ENCODE measurements around the gene HKDC1. TPM values are rescaled to one million over a fixed set of nuclear protein-coding genes. Genes with fewer than 3 reads are reported as not detected.

The HKDC1 gene
- total and polyA plus RNA-seq, 2 donors (not counting 1 experiment from before 2014, with no cell fraction given) = 0.01 TPM; not detected in 1

GRCh38 chr10:69295027-69295636 lies 75.0 kb downstream of the HKDC1 start:
- WGBS (ENCODE audit: insufficient coverage) = 96% methylated on average over 10 of the region's 11 CpGs
- Histone ChIP-seq H3K4me1 (ENCODE audit: control insufficient read depth in 2 of 2, insufficient read depth in 2 of 2, low read length in 2 of 2) (no peaks in the 10 kb centered on the region), H3K4me3 (ENCODE audit: control extremely low read depth in 1 of 5, extremely low read depth in 1 of 5, insufficient read depth in 1 of 5, low read depth in 2 of 5, low read length in 4 of 5) (no peak overlapping the region), H3K79me2 (ENCODE audit: control insufficient read depth, insufficient read depth, low read length) (no peaks in the 10 kb centered on the region), H3K4me2 (replicated peaks; ENCODE audit: low read depth, low read length, poor library complexity, severe bottlenecking) (no peak overlapping the region), H3K9me3 (ENCODE audit: control extremely low read depth in 1 of 3, control insufficient read depth in 2 of 3, insufficient read depth in 1 of 3, low read length in 2 of 3) (no peaks in the 10 kb centered on the region), H3K27me3 (replicated peaks in 1 of 4; ENCODE audit: control extremely low read depth in 1 of 4, control insufficient read depth in 3 of 4, insufficient read depth in 4 of 4, low read length in 3 of 4) (peaks cover 0 to 3% (median 0%) of the 10 kb centered on the region in 4 experiments), H3K36me3 (replicated peaks in 1 of 2; ENCODE audit: control extremely low read depth in 1 of 2, control insufficient read depth in 1 of 2, extremely low read depth in 1 of 2, insufficient read depth in 2 of 2, low read length in 1 of 2) (no peaks in the 10 kb centered on the region), H2AFZ (ENCODE audit: insufficient read depth, low read depth, low read length, poor library complexity, severe bottlenecking) (no peak overlapping the region), H3K9ac (ENCODE audit: low read length) (no peak overlapping the region), H3K27ac (ENCODE audit: low read length in 2 of 2) (no peak overlapping the region), H4K20me1 (ENCODE audit: control insufficient read depth, insufficient read depth, low read length, poor library complexity, severe bottlenecking) (no peaks in the 10 kb centered on the region)
- POLR2A ChIA-PET = no interaction called here
- Mint-ChIP-seq H3K4me3 (no peak overlapping the region), H3K4me1 (no peaks in the 10 kb centered on the region), H3K27ac (no peak overlapping the region), H3K27me3 (peaks cover 5% of the 10 kb centered on the region), H3K9me3 (ENCODE audit: insufficient read depth) (no peaks in the 10 kb centered on the region)
- TF ChIP-seq EZH2 (IDR thresholded peaks at IDR 0.05; ENCODE audit: borderline replicate concordance, insufficient read depth, low read depth, low read length, poor library complexity, severe bottlenecking) (no peak), CTCF (IDR thresholded peaks at IDR 0.05) (no peak)
- CTCF ChIA-PET = no interaction called here
- no peak for DNase-seq
- intact Hi-C loops (cut with micrococcal nuclease) = no loop called here
- ATAC-seq (ENCODE audit: low read depth) = no peak

- Mint-ChIP-seq H3K9me3 (ENCODE audit: insufficient read depth) (no peaks in the 10 kb centered on the region), H3K27me3 (peaks cover 3% of the 10 kb centered on the region), H3K27ac (no peak overlapping the region), H3K4me1 (no peaks in the 10 kb centered on the region), H3K4me3 (no peak overlapping the region)
- Histone ChIP-seq H3K27me3 (replicated peaks in 1 of 4; ENCODE audit: control extremely low read depth in 1 of 4, control insufficient read depth in 3 of 4, insufficient read depth in 4 of 4, low read length in 3 of 4) (no peaks in the 10 kb centered on the region), H3K9ac (ENCODE audit: low read length) (no peak overlapping the region), H3K4me2 (replicated peaks; ENCODE audit: low read depth, low read length, poor library complexity, severe bottlenecking) (no peak overlapping the region), H3K4me3 (ENCODE audit: control extremely low read depth in 1 of 5, extremely low read depth in 1 of 5, insufficient read depth in 1 of 5, low read depth in 2 of 5, low read length in 4 of 5) (no peak overlapping the region), H2AFZ (ENCODE audit: insufficient read depth, low read depth, low read length, poor library complexity, severe bottlenecking) (no peak overlapping the region), H3K79me2 (ENCODE audit: control insufficient read depth, insufficient read depth, low read length) (no peaks in the 10 kb centered on the region), H4K20me1 (ENCODE audit: control insufficient read depth, insufficient read depth, low read length, poor library complexity, severe bottlenecking) (no peaks in the 10 kb centered on the region), H3K4me1 (ENCODE audit: control insufficient read depth in 2 of 2, insufficient read depth in 2 of 2, low read length in 2 of 2) (no peaks in the 10 kb centered on the region), H3K27ac (ENCODE audit: low read length in 2 of 2) (no peak overlapping the region), H3K36me3 (replicated peaks in 1 of 2; ENCODE audit: control extremely low read depth in 1 of 2, control insufficient read depth in 1 of 2, extremely low read depth in 1 of 2, insufficient read depth in 2 of 2, low read length in 1 of 2) (no peaks in the 10 kb centered on the region), H3K9me3 (ENCODE audit: control extremely low read depth in 1 of 3, control insufficient read depth in 2 of 3, insufficient read depth in 1 of 3, low read length in 2 of 3) (no peaks in the 10 kb centered on the region)
- 88% methylated on average over 1 of the region's 3 CpGs for whole genome bisulfite sequencing (ENCODE audit: insufficient coverage)
- no peak for DNase-seq
- intact Hi-C loops (cut with micrococcal nuclease) = no loop called here
- ATAC-seq (ENCODE audit: low read depth) = no peak
- POLR2A ChIA-PET = no interaction called here
- CTCF ChIA-PET = no interaction called here
- TF ChIP-seq EZH2 (IDR thresholded peaks at IDR 0.05; ENCODE audit: borderline replicate concordance, insufficient read depth, low read depth, low read length, poor library complexity, severe bottlenecking) (no peak), CTCF (IDR thresholded peaks at IDR 0.05) (no peak)
Observed at GRCh38 chr10:69303632-69304051, 83.5 kb downstream of the HKDC1 start.
